Renal cortex interstitium (tissue), 11 donors: Measurements from ENCODE around the gene F12. TPM values are rescaled to one million over a fixed set of nuclear protein-coding genes. Genes with fewer than 3 reads are reported as not detected.

Experiments
- DNase-seq, 11 donors: peaks; one replicate each; pipeline ENCODE4 v3.0.0-alpha.2; 2013; ENCODE audit warnings: low read depth in 9 of 11, low spot score in 4 of 11; ENCODE audit errors: extremely low read depth in 1 of 11
- polyA plus RNA-seq, 3 donors: library from polyadenylated mRNA; unstranded; fragments of 120-200 nt; gene quantifications; one replicate each; pipeline ENCODE4 v1.2.1, GENCODE V29; 2013; ENCODE audit not compliant: insufficient read length in 3 of 3

F12 gene
- polyA plus RNA-seq, 3 donors, result 9.1 to 25.2 (median 10.2) TPM

DNA sequence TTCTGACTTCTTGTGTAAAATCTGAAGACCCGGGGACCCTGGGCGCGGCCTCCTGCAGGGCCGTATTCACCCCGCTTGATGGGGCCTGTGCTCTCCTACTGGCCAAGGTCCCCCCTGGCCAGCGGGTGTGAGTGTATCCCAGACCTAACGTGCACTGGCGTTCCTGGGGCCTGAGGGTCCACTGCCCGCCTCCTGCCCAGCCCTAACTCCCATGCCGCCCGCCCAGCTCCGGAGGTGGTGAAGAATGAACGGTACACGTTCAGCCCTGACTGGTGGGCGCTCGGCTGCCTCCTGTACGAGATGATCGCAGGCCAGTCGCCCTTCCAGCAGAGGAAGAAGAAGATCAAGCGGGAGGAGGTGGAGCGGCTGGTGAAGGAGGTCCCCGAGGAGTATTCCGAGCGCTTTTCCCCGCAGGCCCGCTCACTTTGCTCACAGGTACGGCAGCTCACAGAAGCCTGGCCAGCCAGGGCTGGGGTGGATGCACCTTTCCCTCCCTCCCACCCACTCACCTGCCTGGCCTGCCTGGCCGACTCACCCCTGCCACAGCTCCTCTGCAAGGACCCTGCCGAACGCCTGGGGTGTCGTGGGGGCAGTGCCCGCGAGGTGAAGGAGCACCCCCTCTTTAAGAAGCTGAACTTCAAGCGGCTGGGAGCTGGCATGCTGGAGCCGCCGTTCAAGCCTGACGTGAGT lies 26.6 kb upstream of the F12 start:
- no peak for DNase-seq

DNA sequence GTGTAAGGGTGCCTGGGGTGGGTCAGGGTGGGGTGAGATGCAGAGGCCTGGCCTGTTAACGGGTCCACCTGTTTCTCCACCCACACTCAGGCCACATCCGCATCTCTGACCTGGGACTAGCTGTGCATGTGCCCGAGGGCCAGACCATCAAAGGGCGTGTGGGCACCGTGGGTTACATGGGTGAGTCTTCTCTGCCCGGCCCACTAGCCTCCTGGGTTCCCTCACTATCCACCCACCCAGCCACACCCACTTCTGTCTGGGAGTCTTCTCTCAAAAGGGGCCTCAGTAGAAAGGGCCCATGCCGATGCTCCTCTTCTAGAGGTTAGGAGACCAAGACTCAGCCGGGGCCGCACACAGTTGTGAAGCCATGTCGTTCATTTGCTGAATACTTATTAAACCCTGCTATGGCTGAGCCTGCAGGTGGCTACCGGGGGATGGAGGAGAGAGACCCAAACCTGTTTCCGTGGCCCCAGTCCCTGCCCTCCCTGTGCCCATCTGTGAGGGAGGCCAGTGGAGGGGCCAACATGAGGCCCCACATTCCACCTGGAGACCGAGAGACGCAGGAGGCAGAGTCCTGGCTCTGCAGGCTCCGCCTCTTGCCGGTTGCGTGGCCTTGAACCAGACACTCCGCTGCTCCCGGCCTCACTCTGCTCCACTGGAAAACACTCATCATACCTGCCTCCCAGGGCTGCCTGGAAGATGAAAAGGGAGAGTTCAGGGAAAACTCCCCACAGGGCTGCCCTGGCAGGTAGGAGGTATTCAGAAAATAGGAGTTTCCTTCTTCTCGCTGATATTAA lies 25.8 kb upstream of the F12 start:
- DNase-seq, result no peak

DNA sequence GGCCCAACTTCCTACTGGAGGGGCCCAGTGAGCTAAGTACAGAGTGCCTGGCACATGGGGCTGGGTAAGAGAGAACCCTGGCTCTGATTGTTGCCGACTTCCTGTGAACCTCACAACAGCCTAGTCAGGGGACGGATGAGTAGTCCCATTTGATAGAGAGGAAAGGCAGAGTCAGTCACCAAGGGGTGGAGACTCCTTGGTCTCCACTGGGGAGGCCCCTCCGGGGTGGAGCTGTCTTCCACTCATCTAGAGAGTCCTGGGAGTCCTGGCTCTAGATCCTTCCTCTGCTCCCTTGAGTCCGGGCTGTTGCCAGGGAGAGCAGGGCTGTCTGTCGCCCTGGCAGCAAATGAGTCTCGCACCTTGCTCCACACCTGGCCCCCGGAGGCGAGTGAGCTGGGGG lies 25.1 kb upstream of the F12 start:
- DNase-seq, result no peak

GRCh38 chr5:177433658-177434217 lies 24.4 kb upstream of the F12 start:
- no peak for DNase-seq

GRCh38 chr5:177432839-177433657 lies 23.7 kb upstream of the F12 start:
- DNase-seq, result no peak

- DNase-seq, result no peak
Observed at GRCh38 chr5:177432143-177432838, 22.9 kb upstream of the F12 start.

GRCh38 chr5:177431317-177432142 lies 22.2 kb upstream of the F12 start:
- no peak for DNase-seq

- no peak for DNase-seq
Observed at GRCh38 chr5:177430972-177431316, 21.6 kb upstream of the F12 start.

GRCh38 chr5:177430140-177430951 lies 21.0 kb upstream of the F12 start:
- no peak for DNase-seq

DNA sequence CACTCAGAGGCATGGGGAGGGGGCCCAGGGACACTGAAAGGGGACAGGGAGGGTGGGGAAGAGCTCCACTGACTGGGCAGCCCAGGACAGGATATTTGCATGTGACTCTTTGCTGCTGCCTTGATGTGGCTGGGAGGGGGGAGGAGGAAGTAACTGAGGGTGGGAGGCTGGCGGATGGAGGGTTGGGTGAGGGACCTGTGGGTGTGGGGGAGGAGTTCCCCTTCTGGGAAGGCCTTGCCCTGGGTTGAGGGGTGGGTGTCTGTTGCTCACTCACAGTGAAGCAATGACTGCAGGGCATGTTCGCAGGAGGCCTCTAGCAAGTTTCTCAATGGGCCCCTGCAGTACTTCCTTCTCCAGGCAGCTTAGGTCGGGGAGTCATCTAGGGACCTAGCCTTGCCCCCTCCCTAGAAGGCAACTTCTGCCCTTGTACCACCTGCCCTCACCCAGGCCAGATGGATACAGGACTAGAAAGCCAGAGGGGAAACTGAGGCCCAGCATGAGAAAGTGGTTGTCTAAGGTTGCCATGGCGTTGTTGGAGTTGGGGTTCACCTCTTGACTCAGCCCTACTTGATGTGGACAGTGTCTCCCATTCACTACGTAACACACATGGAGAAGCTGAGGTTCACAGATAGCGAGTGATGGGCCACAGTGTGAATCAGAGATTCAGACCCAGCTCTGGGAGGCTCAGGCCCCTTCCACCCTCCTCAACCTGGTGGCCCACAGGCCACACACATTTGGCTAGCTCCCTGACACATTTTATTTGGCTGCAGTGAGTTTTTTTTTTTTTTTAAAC lies 20.1 kb upstream of the F12 start:
- DNase-seq, result no peak

DNA sequence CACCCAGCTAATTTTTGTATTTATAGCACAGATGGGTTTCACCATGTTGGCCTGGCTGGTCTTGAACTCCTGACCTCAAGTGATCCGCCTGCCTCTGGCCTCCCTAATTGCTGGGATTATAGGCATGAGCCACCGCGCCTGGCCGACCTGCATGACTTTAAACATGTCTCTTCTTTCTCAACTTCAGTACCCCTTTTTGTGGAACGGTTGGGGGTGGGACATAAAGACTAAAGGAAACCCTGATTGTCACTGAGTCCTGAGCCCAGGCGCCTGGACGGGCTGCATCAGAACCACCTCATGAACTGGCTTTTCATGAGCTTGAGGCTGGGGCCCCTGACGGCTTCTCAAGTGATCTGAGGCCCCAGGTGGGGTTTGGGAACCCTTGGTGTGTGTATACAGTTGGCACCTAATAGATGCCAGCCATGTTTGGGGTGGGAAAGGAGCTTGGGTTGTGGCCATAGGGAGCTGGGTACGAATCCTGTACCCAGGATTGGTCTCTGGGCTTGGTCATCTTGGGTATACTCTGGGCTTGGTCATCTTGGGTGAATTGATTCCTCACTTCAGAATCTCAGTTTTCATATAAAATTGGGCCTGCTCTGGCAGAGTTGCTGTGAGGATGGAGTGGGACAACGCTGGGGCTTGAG lies 19.3 kb upstream of the F12 start:
- no peak for DNase-seq

- DNase-seq, result no peak
Observed at GRCh38 chr5:177427919-177428573, 18.7 kb upstream of the F12 start.

DNA sequence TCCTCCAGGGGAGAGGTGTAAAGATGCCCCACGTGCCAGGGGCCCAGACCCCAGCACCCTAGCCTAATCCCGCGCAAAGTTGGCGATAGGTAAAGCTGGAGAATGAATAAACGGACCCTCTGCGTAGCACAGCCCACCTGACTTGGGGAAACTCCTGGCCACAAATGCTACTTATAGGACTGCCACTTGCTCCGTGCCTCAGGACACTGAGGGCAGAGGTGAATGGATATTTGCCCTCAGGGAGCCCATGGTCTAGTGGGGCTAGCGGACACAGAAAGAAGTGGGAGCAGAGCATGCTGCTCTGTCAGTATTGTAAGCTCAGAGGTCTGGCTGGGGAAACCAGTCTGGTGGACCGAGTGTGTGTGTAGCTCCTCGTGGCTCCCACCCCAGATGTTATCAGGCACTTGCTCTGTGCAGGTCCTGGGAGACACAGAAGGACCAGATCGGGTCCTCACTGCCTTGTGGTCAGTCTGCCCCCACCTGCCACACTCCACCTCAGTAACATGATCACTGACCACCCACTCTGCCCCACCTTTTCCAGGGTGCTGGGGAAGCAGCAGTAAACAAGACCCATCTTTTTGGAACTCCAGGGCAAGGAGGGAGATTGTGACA lies 18.0 kb upstream of the F12 start:
- no peak for DNase-seq

DNA sequence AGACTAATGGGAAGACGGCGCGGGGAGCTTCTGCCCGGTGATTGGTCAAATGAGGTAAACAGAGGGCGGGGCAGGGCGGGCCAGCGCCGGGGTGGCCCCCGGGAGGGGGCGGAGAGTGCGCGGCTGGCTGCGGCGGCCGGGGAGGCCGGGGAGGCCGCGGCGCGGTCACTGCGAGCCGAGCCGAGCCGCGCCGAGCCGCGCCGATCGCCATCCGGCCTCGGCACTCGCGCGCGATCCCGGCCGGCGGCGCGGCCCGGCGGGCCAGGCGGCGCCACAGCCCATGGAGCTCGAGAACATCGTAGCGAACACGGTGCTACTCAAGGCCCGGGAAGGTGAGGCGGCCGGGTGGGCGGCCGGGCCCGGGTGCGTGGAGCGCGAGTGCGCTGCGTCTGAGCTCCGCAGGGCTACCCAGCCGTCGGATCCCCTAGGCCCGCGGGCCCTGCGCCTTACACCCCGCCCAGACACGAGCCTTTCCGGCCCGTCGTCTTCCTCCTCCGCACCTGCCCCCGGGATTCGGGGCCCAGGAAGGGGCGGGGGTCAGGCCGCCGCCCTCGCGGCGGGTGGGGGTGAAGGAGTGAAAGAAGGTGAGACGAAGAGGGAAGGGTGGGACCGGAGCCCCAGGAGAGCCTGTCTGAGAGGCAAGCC lies 17.3 kb upstream of the F12 start, which contains the start of gene GRK6:
TSS of gene GRK6 (plus strand) at position 111 of the 645 bp plus-strand sequence. CDS start at position 281, 170 bp downstream.
- DNase-seq, result no peak
